GM13977 (cell line): ENCODE results near the gene SYT5.
"Not testable (repeated sequence)": the region's sequence is repeated elsewhere in the genome, so short reads cannot be mapped to it uniquely, and the experiment has no call there.

Experiments used
- DNase-seq: peaks from one replicate; pipeline ENCODE4 v3.0.0; 2012; ENCODE audit warnings: low spot score
- CTCF ChIP-seq: IDR thresholded peaks from 2 replicates; pipeline ENCODE4 v1.5.1; 2012; ENCODE audit warnings: mild to moderate bottlenecking, control low read depth; ENCODE audit not compliant: insufficient read depth; ENCODE audit errors: extremely low read depth, missing control alignments
- in situ Hi-C: fragments of 300-500 bp; cut with MboI; formaldehyde crosslinking; loops from one replicate; pipeline ENCODE4 v1.12.0; 2022; ENCODE audit warnings: low sequenced_read_pairs, low pct_unique_long_range_greater_than_20kb, mixed read lengths, inconsistent platforms; ENCODE audit not compliant: unreplicated experiment

The SYT5 gene

GRCh38 chr19:55172741-55173140 lies 7.3 kb downstream of the SYT5 start:
- no peak for TF ChIP-seq CTCF
- in situ Hi-C loops = no loop called here
- no peak for DNase-seq

GRCh38 chr19:55172318-55172717 lies 7.8 kb downstream of the SYT5 start:
- in situ Hi-C loops, DNase-seq: not testable (repeated sequence)

GRCh38 chr19:55171440-55171839 lies 8.6 kb downstream of the SYT5 start:
- no peak for TF ChIP-seq CTCF
- in situ Hi-C loops = no loop called here

GRCh38 chr19:55169136-55169535 lies 11.0 kb downstream of the SYT5 start:
- TF ChIP-seq CTCF = no peak
- no peak for DNase-seq
- in situ Hi-C loops = no loop called here

More at GRCh38 chr19:55171440-55171839, 8.6 kb downstream of the SYT5 start:
- DNase-seq = no peak

- peak; percentile 99 for DNase-seq
- in situ Hi-C loops = no loop called here
- no peak for TF ChIP-seq CTCF
Measured at GRCh38 chr19:55166530-55167268, 13.4 kb downstream of the SYT5 start, which contains the start of gene DNAAF3. Gene DNAAF3 (minus strand): TSS chr19:55166613. CDS start chr19:55166413, 200 bp downstream.

- peak; percentile 48 for TF ChIP-seq CTCF
- DNase-seq = peak; percentile 68
- in situ Hi-C loops = no loop called here
Measured at GRCh38 chr19:55165952-55166529, 14.0 kb downstream of the SYT5 start.
